ELR (cell line): ENCODE measurements around the gene CHRNA4.

Source experiments
- DNase-seq: peaks from one replicate; pipeline ENCODE4 v3.0.0-alpha.2; 2015; ENCODE audit warnings: low read depth

CHRNA4 gene

GRCh38 chr20:63360850-63361518, at the start of gene CHRNA4:
CHRNA4 (minus strand) TSS chr20:63361349; CDS start chr20:63361165, 184 bp downstream.
- no peak for DNase-seq

GRCh38 chr20:63409834-63410435, 48.8 kb upstream of the CHRNA4 start:
- no peak for DNase-seq

- DNase-seq, result no peak
These were observed 48.1 kb upstream of the CHRNA4 start for GRCh38 chr20:63409066-63409833.

GRCh38 chr20:63408684-63409046, 47.5 kb upstream of the CHRNA4 start:
- DNase-seq, result no peak

- DNase-seq, result no peak
These were observed 47.0 kb upstream of the CHRNA4 start for GRCh38 chr20:63407928-63408683.

- no peak for DNase-seq
These were observed 45.6 kb upstream of the CHRNA4 start for GRCh38 chr20:63406617-63407245.

- DNase-seq, result no peak
These were observed 44.9 kb upstream of the CHRNA4 start for GRCh38 chr20:63406011-63406410.

GRCh38 chr20:63405102-63405730, 44.1 kb upstream of the CHRNA4 start:
- DNase-seq, result no peak

GRCh38 chr20:63404129-63405085, 43.3 kb upstream of the CHRNA4 start:
- DNase-seq, result no peak

GRCh38 chr20:63403403-63404105, 42.4 kb upstream of the CHRNA4 start:
- DNase-seq, result no peak

GRCh38 chr20:63402860-63403220, 41.7 kb upstream of the CHRNA4 start:
- DNase-seq, result no peak

- no peak for DNase-seq
These were observed 41.2 kb upstream of the CHRNA4 start for GRCh38 chr20:63402181-63402859.

- no peak for DNase-seq
These were observed 40.4 kb upstream of the CHRNA4 start for GRCh38 chr20:63401384-63402110.

GRCh38 chr20:63400486-63401210, 39.5 kb upstream of the CHRNA4 start:
- no peak for DNase-seq

- DNase-seq, result no peak
These were observed 38.6 kb upstream of the CHRNA4 start for GRCh38 chr20:63399596-63400375.

GRCh38 chr20:63398744-63399514, 37.8 kb upstream of the CHRNA4 start:
- no peak for DNase-seq
